Lower lobe of right lung (tissue), 2 donors: ENCODE measurements around the gene IDNK. TPM values are rescaled to one million over a fixed set of nuclear protein-coding genes. Genes with fewer than 3 reads are reported as not detected.
A peak's percentile ranks its signal among the peaks of the same experiment; 100 is the strongest.

Experiments used
- ATAC-seq, 2 donors: fragments of 200-7000 bp; cut with Tn5 transposase; one replicate each; pipeline ENCODE4 v1.9.1; 2020 to 2022; ENCODE audit warnings: mild to moderate bottlenecking in 2 of 2, moderate library complexity in 2 of 2
- DNase-seq: peaks from one replicate; pipeline ENCODE4 v3.0.0-alpha.2; 2020
- H3K27ac ChIP-seq: fragments of 200-600 bp; one replicate; pipeline ENCODE4 v1.8.0; 2022
- H3K27me3 ChIP-seq: fragments of 200-600 bp; one replicate; pipeline ENCODE4 v1.8.0; 2022; ENCODE audit warnings: low read depth
- H3K36me3 ChIP-seq: fragments of 200-600 bp; one replicate; pipeline ENCODE4 v1.8.0; 2022; ENCODE audit warnings: mild to moderate bottlenecking
- H3K4me1 ChIP-seq: fragments of 200-600 bp; one replicate; pipeline ENCODE4 v1.8.0; 2022
- H3K4me3 ChIP-seq: fragments of 200-600 bp; one replicate; pipeline ENCODE4 v1.8.0; 2022; ENCODE audit warnings: mild to moderate bottlenecking
- H3K9me3 ChIP-seq: fragments of 200-600 bp; one replicate; pipeline ENCODE4 v1.8.0; 2022
- CTCF ChIP-seq: fragments of 200-600 bp; IDR thresholded peaks from one replicate; pipeline ENCODE4 v1.8.0; 2022; ENCODE audit warnings: antibody characterized with exemption, mild to moderate bottlenecking
- intact Hi-C: fragments of 100-400 bp; cut with DNase I; formaldehyde crosslinking; loops from one replicate; pipeline ENCODE4 v1.11.0; 2022
- total RNA-seq: library from RNA; stranded (reverse); fragmentation: NEBNext Ultra II Directional; extraction: Animal tissue kit (Norgen Biotek cat#: 25700); gene quantifications from one replicate; pipeline ENCODE4 v1.2.1, GENCODE V29; 2021
- donor health status: DM: no; HTN: yes; CAD: no; lungs with severe emphysema.

Gene IDNK
- total RNA-seq, 1 donor from 2014 or later = 4.2 TPM

- intact Hi-C loops = no loop called here
- Histone ChIP-seq H3K27ac (no peak overlapping the region), H3K4me1 (peaks cover 12% of the 10 kb centered on the region), H3K4me3 (no peak overlapping the region), H3K9me3 (no peaks in the 10 kb centered on the region), H3K36me3 (peaks cover 15% of the 10 kb centered on the region), H3K27me3 (no peaks in the 10 kb centered on the region)
- TF ChIP-seq CTCF = no peak
- DNase-seq (no peak), ATAC-seq (no peak)
Observed at GRCh38 chr9:83628540-83628939, 5.6 kb downstream of the IDNK start.

- H3K4me3 ChIP-seq = no peak overlapping the region
- DNase-seq (no peak), ATAC-seq (peak in 1 of 2 donors; percentile 21)
- no peak overlapping the region for H3K27ac ChIP-seq
- no peaks in the 10 kb centered on the region for H3K27me3 ChIP-seq
- intact Hi-C loops = no loop called here
- H3K36me3 ChIP-seq = peaks cover 15% of the 10 kb centered on the region
- peaks cover 3% of the 10 kb centered on the region for H3K4me1 ChIP-seq
- no peaks in the 10 kb centered on the region for H3K9me3 ChIP-seq
- no peak for TF ChIP-seq CTCF
Observed at GRCh38 chr9:83629433-83630104, 6.6 kb downstream of the IDNK start.

GRCh38 chr9:83630938-83631457, 8.1 kb downstream of the IDNK start:
- Histone ChIP-seq H3K4me1 (no peaks in the 10 kb centered on the region), H3K36me3 (peaks cover 15% of the 10 kb centered on the region), H3K27me3 (no peaks in the 10 kb centered on the region), H3K4me3 (no peak overlapping the region), H3K9me3 (no peaks in the 10 kb centered on the region), H3K27ac (no peak overlapping the region)
- intact Hi-C loops = no loop called here
- DNase-seq (no peak), ATAC-seq (peak; percentile 35 to 40)
- no peak for TF ChIP-seq CTCF

GRCh38 chr9:83633255-83633654, 10.3 kb downstream of the IDNK start:
- TF ChIP-seq CTCF = no peak
- Histone ChIP-seq H3K27me3 (no peaks in the 10 kb centered on the region), H3K4me1 (no peaks in the 10 kb centered on the region), H3K4me3 (no peak overlapping the region), H3K36me3 (no peaks in the 10 kb centered on the region), H3K27ac (no peak overlapping the region), H3K9me3 (no peaks in the 10 kb centered on the region)
- DNase-seq (no peak), ATAC-seq (no peak)
- intact Hi-C loops = no loop called here

GRCh38 chr9:83633676-83634075, 10.7 kb downstream of the IDNK start:
- no peak for ATAC-seq
- no peak for DNase-seq
- H3K27ac ChIP-seq = no peak overlapping the region
- no peak for TF ChIP-seq CTCF
- H3K4me1 ChIP-seq = no peaks in the 10 kb centered on the region
- no peaks in the 10 kb centered on the region for H3K9me3 ChIP-seq
- intact Hi-C loops = no loop called here
- no peaks in the 10 kb centered on the region for H3K27me3 ChIP-seq
- H3K4me3 ChIP-seq = no peak overlapping the region
- no peaks in the 10 kb centered on the region for H3K36me3 ChIP-seq
